HepG2 (cell line): ENCODE measurements around the gene TMEM151A. TPM values are rescaled to one million over a fixed set of nuclear protein-coding genes. Genes with fewer than 3 reads are reported as not detected.
A peak's percentile ranks its signal among the peaks of the same experiment; 100 is the strongest.

Experiments
- CEBPB ChIP-seq: IDR thresholded peaks from 2 replicates; pipeline ENCODE4 v1.6.1; 2011; ENCODE audit warnings: low read depth, low read length, improper control_type of control experiment, borderline replicate concordance
- DPF2 ChIP-seq: sonication (generic); formaldehyde crosslinking; IDR thresholded peaks from 2 replicates; pipeline ENCODE4 v1.4.0; 2020; ENCODE audit warnings: mild to moderate bottlenecking, low read depth, missing genetic modification reagents, borderline replicate concordance
- EEA1 ChIP-seq: sonication (generic); formaldehyde crosslinking; IDR thresholded peaks from 2 replicates; pipeline ENCODE4 v1.5.1; 2020; ENCODE audit warnings: mild to moderate bottlenecking, missing genetic modification reagents, borderline replicate concordance
- FOXK2 ChIP-seq: fragments of 450-650 bp; IDR thresholded peaks from 2 replicates; pipeline ENCODE4 v1.6.1; 2016
- GMEB1 ChIP-seq: sonication (generic); formaldehyde crosslinking; IDR thresholded peaks from 2 replicates; pipeline ENCODE4 v1.5.1; 2020; ENCODE audit warnings: missing genetic modification reagents, mild to moderate bottlenecking, borderline replicate concordance
- KMT2A ChIP-seq: sonication (generic); formaldehyde crosslinking; IDR thresholded peaks from 2 replicates; pipeline ENCODE4 v1.4.0; 2020; ENCODE audit warnings: missing genetic modification reagents
- NCOA2 ChIP-seq: sonication (generic); formaldehyde crosslinking; IDR thresholded peaks from 2 replicates; pipeline ENCODE4 v1.8.0; 2022; ENCODE audit warnings: inconsistent platforms
- NR2F1 ChIP-seq, 2 experiments: fragments of 450-650 bp in 1 of 2; formaldehyde crosslinking in 1 of 2; IDR thresholded peaks; 2 replicates each; pipeline versions ENCODE4 v1.5.0 to v1.6.1; 2016 to 2020; ENCODE audit warnings: mild to moderate bottlenecking in 1 of 2, missing compliant biosample characterization in 1 of 2, missing genetic modification reagents in 1 of 2, moderate library complexity in 1 of 2
- PCBP1 ChIP-seq: fragments of 200-400 bp; formaldehyde crosslinking; IDR thresholded peaks from 2 replicates; pipeline ENCODE4 v1.6.1; 2017; ENCODE audit warnings: mild to moderate bottlenecking, low read depth, low read length, borderline replicate concordance
- SATB2 ChIP-seq: sonication (generic); formaldehyde crosslinking; IDR thresholded peaks from 2 replicates; pipeline ENCODE4 v1.5.0; 2020; ENCODE audit warnings: missing genetic modification reagents
- SPEN ChIP-seq: sonication (generic); formaldehyde crosslinking; IDR thresholded peaks from 2 replicates; pipeline ENCODE4 v1.5.1; 2020; ENCODE audit warnings: low read depth, mild to moderate bottlenecking, missing genetic modification reagents
- WIZ ChIP-seq: sonication (generic); formaldehyde crosslinking; IDR thresholded peaks from 2 replicates; pipeline ENCODE4 v1.5.1; 2020; ENCODE audit warnings: mild to moderate bottlenecking, missing genetic modification reagents
- ZBTB8A ChIP-seq: sonication (generic); formaldehyde crosslinking; IDR thresholded peaks from 2 replicates; pipeline ENCODE4 v1.4.0; 2020; ENCODE audit warnings: mild to moderate bottlenecking, low read depth, missing genetic modification reagents, borderline replicate concordance
- ZFP36L1 ChIP-seq: sonication (generic); formaldehyde crosslinking; IDR thresholded peaks from 2 replicates; pipeline ENCODE4 v1.8.0; 2022; ENCODE audit warnings: mild to moderate bottlenecking, missing genetic modification reagents, moderate library complexity
- ZNF10 ChIP-seq: sonication (generic); formaldehyde crosslinking; IDR thresholded peaks from 2 replicates; pipeline ENCODE4 v1.4.0; 2020; ENCODE audit warnings: mild to moderate bottlenecking, low read depth, missing genetic modification reagents, borderline replicate concordance
- ZNF33A ChIP-seq: sonication (generic); formaldehyde crosslinking; IDR thresholded peaks from 2 replicates; pipeline ENCODE4 v1.5.1; 2020; ENCODE audit warnings: missing genetic modification reagents, mild to moderate bottlenecking, moderate library complexity, borderline replicate concordance
- ZNF34 ChIP-seq: sonication (generic); formaldehyde crosslinking; IDR thresholded peaks from 2 replicates; pipeline ENCODE4 v1.4.0; 2020; ENCODE audit warnings: mild to moderate bottlenecking, missing genetic modification reagents, borderline replicate concordance
- ZNF547 ChIP-seq: sonication (generic); formaldehyde crosslinking; IDR thresholded peaks from 2 replicates; pipeline ENCODE4 v1.5.1; 2020; ENCODE audit warnings: mild to moderate bottlenecking, missing genetic modification reagents
- polyA plus RNA-seq, 8 experiments: library from polyadenylated mRNA; depleted of rRNA in 3 of 8; stranded (reverse) in 7 of 8; unstranded in 1 of 8; fragments of >200 nt; fragmentation: Illumina TruSeq in 4 of 8; extraction: Trizol in 4 of 8; gene quantifications; 2 replicates each; pipeline versions ENCODE4 v1.2.1 to v1.2.3, GENCODE V29; 2011 to 2016; ENCODE audit warnings: low read depth in 4 of 8, missing spikeins in 1 of 8, mixed read lengths in 1 of 8; ENCODE audit not compliant: insufficient read depth in 1 of 8
- total RNA-seq, 5 experiments: library from RNA; depleted of rRNA; stranded (reverse); fragments of >200 nt; fragmentation: Illumina TruSeq; extraction: Trizol; gene quantifications; 2 replicates each; pipeline ENCODE4 v1.2.3, GENCODE V29; 2016; ENCODE audit warnings: low read depth in 1 of 5
- TF ChIP-seq, protein P1 (sequence below): IDR thresholded peaks from 2 replicates; pipeline ENCODE4 v1.6.1; 2016; ENCODE audit warnings: missing compliant biosample characterization, missing genetic modification reagents, borderline replicate concordance
- TF ChIP-seq, protein P2 (sequence below): sonication (generic); formaldehyde crosslinking; IDR thresholded peaks from 2 replicates; pipeline ENCODE4 v1.4.0; 2020; ENCODE audit warnings: missing genetic modification reagents
- TF ChIP-seq, protein P3 (sequence below): sonication (generic); formaldehyde crosslinking; IDR thresholded peaks from 2 replicates; pipeline ENCODE4 v1.8.1; 2023; ENCODE audit warnings: missing genetic modification reagents, mild to moderate bottlenecking, borderline replicate concordance
- TF ChIP-seq, protein P4 (sequence below): IDR thresholded peaks from 2 replicates; pipeline ENCODE4 v1.6.1; 2016; ENCODE audit warnings: missing biosample characterization, missing genetic modification reagents, low read depth

Gene TMEM151A
- total and polyA plus RNA-seq, 2 of the 13 experiments (the other 11 are each of a cell fraction or from before 2014, with no cell fraction given), result 0.18 to 0.33 TPM

DNA sequence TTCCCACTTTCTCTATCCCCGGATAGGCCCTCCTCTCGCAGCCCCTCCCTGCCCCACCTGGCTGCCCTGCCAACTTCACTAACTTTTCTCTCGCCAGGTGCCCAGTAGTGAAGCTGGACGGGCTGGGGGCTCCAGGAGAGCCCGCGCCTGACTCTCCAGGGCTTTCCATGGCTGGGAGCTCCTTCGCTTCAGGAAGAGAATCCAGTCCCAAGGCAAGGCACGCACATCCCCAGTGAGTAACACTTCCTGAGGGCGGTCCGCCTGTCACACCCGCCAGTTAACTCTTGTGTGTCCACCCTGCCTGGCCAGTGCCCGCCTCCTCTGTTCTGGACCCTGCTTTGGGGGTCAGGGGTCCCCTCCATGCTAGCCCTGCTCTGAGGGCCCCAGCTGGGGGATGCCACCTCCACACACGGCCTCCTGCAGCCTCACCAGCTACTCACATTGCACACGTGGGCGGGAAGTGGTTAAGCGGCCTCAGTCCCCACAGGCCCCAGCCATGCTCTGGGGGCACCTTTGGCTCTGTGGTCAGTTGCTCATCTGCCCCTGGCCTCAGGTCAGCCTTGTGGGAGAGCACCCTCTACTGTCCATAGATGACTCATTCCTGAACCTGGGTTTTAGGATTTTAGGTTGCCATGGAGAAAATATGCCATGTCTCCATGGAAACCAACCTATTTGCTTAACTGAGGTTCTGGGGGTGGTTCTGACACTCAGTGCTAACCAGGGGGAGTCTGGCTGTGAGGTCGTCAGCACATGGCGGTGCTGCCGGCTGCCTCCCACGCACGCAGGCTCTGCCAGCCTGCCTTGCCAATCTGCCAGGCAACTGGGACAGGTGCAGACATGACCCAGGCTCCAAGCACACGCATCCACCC is 44.8 kb downstream of the TMEM151A start, which contains the start of gene RIN1 (continued):
- TF ChIP-seq, protein P1, sequence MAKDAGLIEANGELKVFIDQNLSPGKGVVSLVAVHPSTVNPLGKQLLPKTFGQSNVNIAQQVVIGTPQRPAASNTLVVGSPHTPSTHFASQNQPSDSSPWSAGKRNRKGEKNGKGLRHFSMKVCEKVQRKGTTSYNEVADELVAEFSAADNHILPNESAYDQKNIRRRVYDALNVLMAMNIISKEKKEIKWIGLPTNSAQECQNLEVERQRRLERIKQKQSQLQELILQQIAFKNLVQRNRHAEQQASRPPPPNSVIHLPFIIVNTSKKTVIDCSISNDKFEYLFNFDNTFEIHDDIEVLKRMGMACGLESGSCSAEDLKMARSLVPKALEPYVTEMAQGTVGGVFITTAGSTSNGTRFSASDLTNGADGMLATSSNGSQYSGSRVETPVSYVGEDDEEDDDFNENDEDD, result peak; percentile 70; the same call in 1 of the 2 replicates
- TF ChIP-seq, protein P2, sequence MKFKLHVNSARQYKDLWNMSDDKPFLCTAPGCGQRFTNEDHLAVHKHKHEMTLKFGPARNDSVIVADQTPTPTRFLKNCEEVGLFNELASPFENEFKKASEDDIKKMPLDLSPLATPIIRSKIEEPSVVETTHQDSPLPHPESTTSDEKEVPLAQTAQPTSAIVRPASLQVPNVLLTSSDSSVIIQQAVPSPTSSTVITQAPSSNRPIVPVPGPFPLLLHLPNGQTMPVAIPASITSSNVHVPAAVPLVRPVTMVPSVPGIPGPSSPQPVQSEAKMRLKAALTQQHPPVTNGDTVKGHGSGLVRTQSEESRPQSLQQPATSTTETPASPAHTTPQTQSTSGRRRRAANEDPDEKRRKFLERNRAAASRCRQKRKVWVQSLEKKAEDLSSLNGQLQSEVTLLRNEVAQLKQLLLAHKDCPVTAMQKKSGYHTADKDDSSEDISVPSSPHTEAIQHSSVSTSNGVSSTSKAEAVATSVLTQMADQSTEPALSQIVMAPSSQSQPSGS (CRISPR knock-in tag), result peak; percentile 75; the same call in 1 of the 2 replicates
- peak; percentile 60; the same call in 1 of the 2 replicates for TF ChIP-seq GMEB1 (CRISPR knock-in tag)
- TF ChIP-seq ZNF33A (CRISPR knock-in tag), result peak; percentile 91; the same call in 1 of the 2 replicates
- no peak for TF ChIP-seq EEA1 (CRISPR knock-in tag)
- TF ChIP-seq FOXK2, result no peak
- TF ChIP-seq PCBP1, result peak; percentile 77; the same call in 1 of the 2 replicates
- no peak for TF ChIP-seq WIZ (CRISPR knock-in tag)
- TF ChIP-seq, protein P3, sequence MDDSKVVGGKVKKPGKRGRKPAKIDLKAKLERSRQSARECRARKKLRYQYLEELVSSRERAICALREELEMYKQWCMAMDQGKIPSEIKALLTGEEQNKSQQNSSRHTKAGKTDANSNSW (CRISPR knock-in tag), result no peak
- TF ChIP-seq, protein P4, sequence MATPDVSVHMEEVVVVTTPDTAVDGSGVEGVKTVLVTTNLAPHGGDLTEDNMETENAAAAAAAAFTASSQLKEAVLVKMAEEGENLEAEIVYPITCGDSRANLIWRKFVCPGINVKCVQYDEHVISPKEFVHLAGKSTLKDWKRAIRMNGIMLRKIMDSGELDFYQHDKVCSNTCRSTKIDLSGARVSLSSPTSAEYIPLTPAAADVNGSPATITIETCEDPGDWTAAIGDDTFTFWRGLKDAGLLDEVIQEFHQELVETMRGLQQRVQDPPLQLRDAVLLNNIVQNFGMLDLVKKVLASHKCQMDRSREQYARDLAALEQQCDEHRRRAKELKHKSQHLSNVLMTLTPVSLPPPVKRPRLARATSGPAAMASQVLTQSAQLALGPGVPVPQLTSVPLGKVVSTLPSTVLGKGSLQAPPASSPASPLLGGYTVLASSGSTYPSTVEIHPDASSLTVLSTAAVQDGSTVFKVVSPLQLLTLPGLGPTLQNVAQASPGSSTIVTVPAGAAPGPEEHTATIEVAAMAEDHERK, result no peak
- TF ChIP-seq NR2F1 (CRISPR knock-in tag; IDR thresholded peaks at IDR 0.05), result peak in 1 of 2 experiments; percentile 78; a peak in 3 of 4 replicates
- TF ChIP-seq ZNF547 (CRISPR knock-in tag), result 0 out of 2 replicates have a peak, but pooled peaks have one; percentile 34
- peak; percentile 53; the same call in 1 of the 2 replicates for TF ChIP-seq NCOA2 (CRISPR knock-in tag)
- peak; percentile 48; the same call in 1 of the 2 replicates for TF ChIP-seq SPEN (CRISPR knock-in tag)
- TF ChIP-seq DPF2, result peak; percentile 39; the same call in 1 of the 2 replicates
- TF ChIP-seq CEBPB, result no peak
- no peak for TF ChIP-seq ZBTB8A (CRISPR knock-in tag)
- TF ChIP-seq SATB2 (CRISPR knock-in tag), result no peak
- TF ChIP-seq ZNF34, result no peak
- TF ChIP-seq KMT2A, result peak; percentile 69; the same call in 1 of the 2 replicates
- TF ChIP-seq ZNF10 (CRISPR knock-in tag), result no peak
- TF ChIP-seq ZFP36L1, result peak; percentile 30; the same call in 1 of the 2 replicates
